PFSK-1 (cell line): ENCODE results near the gene NDUFB4.

Experiments
- SIN3A ChIP-seq: IDR thresholded peaks from 2 replicates; pipeline ENCODE4 v1.6.1; 2012; ENCODE audit warnings: mild to moderate bottlenecking, low read length, moderate library complexity, borderline replicate concordance; ENCODE audit not compliant: insufficient read depth
- TAF1 ChIP-seq: IDR thresholded peaks from 2 replicates; pipeline ENCODE4 v1.6.1; 2012; ENCODE audit warnings: low read length, control low read depth, borderline replicate concordance; ENCODE audit not compliant: insufficient read depth

- no peak for TF ChIP-seq TAF1
- TF ChIP-seq SIN3A, result no peak
Observed at GRCh38 chr3:120597445-120598049, 1.4 kb downstream of the NDUFB4 start.
